Endothelial cell of umbilical vein (primary cell): Measurements from ENCODE around the gene MYH15.

Source experiments
- EZH2 ChIP-seq: IDR thresholded peaks from 2 replicates; pipeline ENCODE4 v1.6.1; 2012; ENCODE audit warnings: borderline replicate concordance, low read depth, mild to moderate bottlenecking, moderate library complexity, low read length, inconsistent platforms; ENCODE audit not compliant: severe bottlenecking
- POLR2A ChIP-seq: IDR thresholded peaks from 2 replicates; pipeline ENCODE4 v1.6.1; 2012; ENCODE audit warnings: low read depth, mild to moderate bottlenecking, control low read depth, low read length

GRCh38 chr3:108396336-108396735 lies 114.1 kb downstream of the MYH15 start:
- TF ChIP-seq EZH2 (no peak), POLR2A (no peak)
